ENCODE results near the gene TIRAP. TPM values are rescaled to one million over a fixed set of nuclear protein-coding genes. Genes with fewer than 3 reads are reported as not detected.
A peak's percentile ranks its signal among the peaks of the same experiment; 100 is the strongest.

Gene TIRAP
- total and polyA plus RNA-seq, 2 of the 8 experiments (the other 6 are each of a cell fraction or from before 2014, with no cell fraction given), result 5.3 TPM

DNA sequence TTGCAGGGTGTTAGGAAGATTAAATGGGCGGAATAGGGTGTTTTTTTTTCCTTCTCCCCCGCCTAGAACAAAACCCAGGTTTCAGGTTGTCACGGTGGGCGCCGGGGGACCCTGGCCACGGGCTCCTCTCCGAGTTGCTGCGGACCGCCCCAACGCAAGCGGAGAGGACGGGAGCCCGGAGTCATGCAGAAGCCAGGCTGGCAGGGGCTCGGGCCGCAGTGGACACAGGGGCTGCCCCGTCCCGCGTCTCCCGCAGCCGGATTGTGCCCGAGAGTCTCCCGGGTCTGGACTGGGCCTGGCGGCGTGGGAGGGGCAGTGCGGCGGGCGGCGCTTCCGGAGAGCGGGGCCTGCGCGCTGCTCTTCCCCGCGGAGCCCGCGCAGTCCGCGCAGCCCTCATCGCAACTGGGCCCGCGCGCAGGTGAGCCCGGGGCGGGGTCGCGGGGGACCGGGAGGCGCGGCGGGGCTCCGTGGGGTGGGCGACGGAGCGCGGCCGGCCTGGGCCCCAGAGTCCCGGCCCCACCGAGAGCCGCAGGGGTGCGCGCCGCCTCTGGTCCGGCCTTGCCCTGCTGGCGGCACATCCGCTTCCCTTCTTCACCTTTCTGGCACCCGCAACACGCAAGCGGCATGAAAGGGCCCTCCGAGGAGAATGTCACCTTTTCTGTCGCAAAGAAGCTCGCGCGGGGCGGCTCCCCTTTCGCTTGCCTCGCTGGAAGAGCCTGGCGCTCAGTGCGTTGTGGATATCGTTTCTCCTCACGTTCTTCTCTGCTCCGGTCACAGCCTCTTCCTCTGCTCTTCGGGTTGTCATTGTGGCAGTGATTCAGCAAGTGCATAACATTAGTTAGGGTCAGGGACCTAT is at the start of gene TIRAP (continued):
- no peak for TF ChIP-seq CBX5 (IDR thresholded peaks at IDR 0.05; ENCODE audit: low read depth, low read length)
- TF ChIP-seq CBX8 (IDR thresholded peaks at IDR 0.05; ENCODE audit: borderline replicate concordance, low read depth, low read length), result no peak
- TF ChIP-seq SUZ12 (IDR thresholded peaks at IDR 0.05; ENCODE audit: low read length), result no peak
- no peak for TF ChIP-seq SP2 (IDR thresholded peaks at IDR 0.05; ENCODE audit: low read length)
- no peak for TF ChIP-seq SIRT6 (IDR thresholded peaks at IDR 0.05; ENCODE audit: low read length)
- TF ChIP-seq CHD2 (IDR thresholded peaks at IDR 0.05; ENCODE audit: low read length), result no peak
- TF ChIP-seq KDM1A (IDR thresholded peaks at IDR 0.05; ENCODE audit: borderline replicate concordance, low read length), result no peak
- no peak for TF ChIP-seq SIN3A (conservative IDR thresholded peaks at IDR 0.05 in 1 of 2, IDR thresholded peaks at IDR 0.05 in 1 of 2; ENCODE audit: low read depth in 1 of 2, low read length in 2 of 2)
- TF ChIP-seq CREB1 (IDR thresholded peaks at IDR 0.05), result 0 out of 2 replicates have a peak, but pooled peaks have one; percentile 39
- peak; percentile 68 for TF ChIP-seq SAP30 (IDR thresholded peaks at IDR 0.05; ENCODE audit: insufficient read depth, insufficient replicate concordance, low read length)
- TF ChIP-seq EZH2 (IDR thresholded peaks at IDR 0.05; ENCODE audit: low read depth, low read length, severe bottlenecking), result no peak
- no peak for TF ChIP-seq CHD1 (IDR thresholded peaks at IDR 0.05; ENCODE audit: low read depth, low read length)
- TF ChIP-seq TAF1 (IDR thresholded peaks at IDR 0.05; ENCODE audit: low read depth, low read length), result peak; percentile 50
- TF ChIP-seq, protein P1, sequence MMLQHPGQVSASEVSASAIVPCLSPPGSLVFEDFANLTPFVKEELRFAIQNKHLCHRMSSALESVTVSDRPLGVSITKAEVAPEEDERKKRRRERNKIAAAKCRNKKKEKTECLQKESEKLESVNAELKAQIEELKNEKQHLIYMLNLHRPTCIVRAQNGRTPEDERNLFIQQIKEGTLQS (IDR thresholded peaks at IDR 0.05; ENCODE audit: insufficient read depth, low read depth, low read length), result no peak
- TF ChIP-seq BCL11A (IDR thresholded peaks at IDR 0.05; ENCODE audit: low read depth in 2 of 2, low read length in 2 of 2), result no peak
- no peak for TF ChIP-seq JUN (IDR thresholded peaks at IDR 0.05; ENCODE audit: low read depth, low read length)
- no peak for TF ChIP-seq RXRA (IDR thresholded peaks at IDR 0.05; ENCODE audit: insufficient read depth, low read depth, low read length)
- no peak for TF ChIP-seq ZNF274 (IDR thresholded peaks at IDR 0.05; ENCODE audit: borderline replicate concordance, extremely low read depth, low read length)
- TF ChIP-seq YY1 (IDR thresholded peaks at IDR 0.05; ENCODE audit: low read depth, low read length), result no peak
- TF ChIP-seq SP4 (IDR thresholded peaks at IDR 0.05; ENCODE audit: low read length), result no peak
- TF ChIP-seq JUND (IDR thresholded peaks at IDR 0.05; ENCODE audit: low read length), result no peak
- no peak for TF ChIP-seq SRF (IDR thresholded peaks at IDR 0.05; ENCODE audit: low read depth, low read length)

All from H1 (cell line).